ENCODE measurements around the gene CTNNA3.

- TF ChIP-seq POLR2A (IDR thresholded peaks at IDR 0.05), result no peak
- no peak for TF ChIP-seq CTCF (IDR thresholded peaks at IDR 0.05)
Observed at GRCh38 chr10:66564287-66564686, 1131.7 kb downstream of the CTNNA3 start.

All from uterus (tissue), 2 donors.